ENCODE results near the gene SHISA5. TPM values are rescaled to one million over a fixed set of nuclear protein-coding genes. Genes with fewer than 3 reads are reported as not detected.
"Not testable (repeated sequence)": the region's sequence is repeated elsewhere in the genome, so short reads cannot be mapped to it uniquely, and the experiment has no call there.

SHISA5 gene
- polyA plus RNA-seq, 3 donors = 147 to 266 (median 242) TPM

- Mint-ChIP-seq H3K4me1 (peaks cover 69% of the 10 kb centered on the region), H3K27me3 (ENCODE audit: low read depth in 3 of 3) (peaks cover 0 to 2% (median 0%) of the 10 kb centered on the region in 3 donors), H3K27ac (peak overlapping the region; percentile 83 to 91 (median 89)), H3K4me3 (no peak overlapping the region), H3K36me3 (peaks cover 41 to 68% of the 10 kb centered on the region in 2 donors), H3K9me3 (peaks cover 3 to 21% (median 6%) of the 10 kb centered on the region in 7 donors)
- TF ChIP-seq, protein P1, sequence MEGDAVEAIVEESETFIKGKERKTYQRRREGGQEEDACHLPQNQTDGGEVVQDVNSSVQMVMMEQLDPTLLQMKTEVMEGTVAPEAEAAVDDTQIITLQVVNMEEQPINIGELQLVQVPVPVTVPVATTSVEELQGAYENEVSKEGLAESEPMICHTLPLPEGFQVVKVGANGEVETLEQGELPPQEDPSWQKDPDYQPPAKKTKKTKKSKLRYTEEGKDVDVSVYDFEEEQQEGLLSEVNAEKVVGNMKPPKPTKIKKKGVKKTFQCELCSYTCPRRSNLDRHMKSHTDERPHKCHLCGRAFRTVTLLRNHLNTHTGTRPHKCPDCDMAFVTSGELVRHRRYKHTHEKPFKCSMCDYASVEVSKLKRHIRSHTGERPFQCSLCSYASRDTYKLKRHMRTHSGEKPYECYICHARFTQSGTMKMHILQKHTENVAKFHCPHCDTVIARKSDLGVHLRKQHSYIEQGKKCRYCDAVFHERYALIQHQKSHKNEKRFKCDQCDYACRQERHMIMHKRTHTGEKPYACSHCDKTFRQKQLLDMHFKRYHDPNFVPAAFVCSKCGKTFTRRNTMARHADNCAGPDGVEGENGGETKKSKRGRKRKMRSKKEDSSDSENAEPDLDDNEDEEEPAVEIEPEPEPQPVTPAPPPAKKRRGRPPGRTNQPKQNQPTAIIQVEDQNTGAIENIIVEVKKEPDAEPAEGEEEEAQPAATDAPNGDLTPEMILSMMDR (IDR thresholded peaks at IDR 0.05) = no peak
- peak overlapping the region; percentile 54 to 78 for H3K27ac ChIP-seq (ENCODE audit: low read depth in 1 of 2, low read length in 2 of 2)
- DNase-seq = peak; percentile 69 to 82 (median 70)
- no peaks in the 10 kb centered on the region for H3K9me3 ChIP-seq (replicated peaks in 1 of 2; ENCODE audit: control insufficient read depth in 1 of 2, insufficient read depth in 1 of 2, low read length in 2 of 2)
- H3K4me2 ChIP-seq (replicated peaks; ENCODE audit: extremely low read depth, low read length, poor library complexity, severe bottlenecking) = no peak overlapping the region
- H4K20me1 ChIP-seq (ENCODE audit: insufficient read depth, low read length) = no peaks in the 10 kb centered on the region
- H3K36me3 ChIP-seq (replicated peaks in 1 of 2; ENCODE audit: control insufficient read depth in 1 of 2, insufficient read depth in 2 of 2, low read length in 2 of 2) = peaks cover 27 to 48% of the 10 kb centered on the region in 2 donors
- no peak overlapping the region for H3K9ac ChIP-seq (ENCODE audit: insufficient read depth, low read length, poor library complexity, severe bottlenecking)
- intact Hi-C loops (cut with micrococcal nuclease) = no loop called here
- WGBS (ENCODE audit: insufficient coverage) = no CpG with 5 or more reads among the region's 6 CpGs
- peaks cover 10% of the 10 kb centered on the region for H3K79me2 ChIP-seq (ENCODE audit: insufficient read depth, low read length)
- peak overlapping the region in 1 of 3 experiments; percentile 29 for H3K4me3 ChIP-seq (replicated peaks in 1 of 3; ENCODE audit: low read depth in 2 of 3, low read length in 3 of 3)
- no peak overlapping the region for H2AFZ ChIP-seq (ENCODE audit: insufficient read depth, low read depth, low read length, poor library complexity, severe bottlenecking)
- H3K27me3 ChIP-seq (ENCODE audit: control insufficient read depth in 2 of 2, insufficient read depth in 2 of 2, low read length in 2 of 2) = no peaks in the 10 kb centered on the region
- H3K4me1 ChIP-seq (ENCODE audit: control insufficient read depth in 1 of 2, insufficient read depth in 2 of 2, low read length in 2 of 2) = peaks cover 64 to 75% of the 10 kb centered on the region in 2 donors
These were observed 28.4 kb upstream of the SHISA5 start for GRCh38 chr3:48532271-48532976.

- H3K36me3 Mint-ChIP-seq = peaks cover 31 to 65% of the 10 kb centered on the region in 2 donors
These were observed 26.7 kb upstream of the SHISA5 start for GRCh38 chr3:48530701-48531100.

More at GRCh38 chr3:48530701-48531100, 26.7 kb upstream of the SHISA5 start:
- H3K27me3 ChIP-seq (ENCODE audit: control insufficient read depth in 2 of 2, insufficient read depth in 2 of 2, low read length in 2 of 2); H3K4me3 ChIP-seq (replicated peaks in 1 of 3; ENCODE audit: low read depth in 2 of 3, low read length in 3 of 3); DNase-seq; intact Hi-C loops (cut with micrococcal nuclease); H3K9ac ChIP-seq (ENCODE audit: insufficient read depth, low read length, poor library complexity, severe bottlenecking); H2AFZ ChIP-seq (ENCODE audit: insufficient read depth, low read depth, low read length, poor library complexity, severe bottlenecking); H3K4me2 ChIP-seq (replicated peaks; ENCODE audit: extremely low read depth, low read length, poor library complexity, severe bottlenecking); H4K20me1 ChIP-seq (ENCODE audit: insufficient read depth, low read length); H3K27ac ChIP-seq (ENCODE audit: low read depth in 1 of 2, low read length in 2 of 2); H3K9me3 ChIP-seq (replicated peaks in 1 of 2; ENCODE audit: control insufficient read depth in 1 of 2, insufficient read depth in 1 of 2, low read length in 2 of 2); H3K27me3 Mint-ChIP-seq (ENCODE audit: low read depth in 3 of 3); H3K79me2 ChIP-seq (ENCODE audit: insufficient read depth, low read length); H3K4me3 Mint-ChIP-seq: not testable (repeated sequence)
- H3K4me1 ChIP-seq (ENCODE audit: control insufficient read depth in 1 of 2, insufficient read depth in 2 of 2, low read length in 2 of 2) = peaks cover 78 to 92% of the 10 kb centered on the region in 2 donors
- H3K36me3 ChIP-seq (replicated peaks in 1 of 2; ENCODE audit: control insufficient read depth in 1 of 2, insufficient read depth in 2 of 2, low read length in 2 of 2) = peaks cover 10 to 30% of the 10 kb centered on the region in 2 donors
- H3K9me3 Mint-ChIP-seq = peaks cover 3 to 21% (median 6%) of the 10 kb centered on the region in 7 donors
- WGBS (ENCODE audit: insufficient coverage) = 90% methylated on average over 3 of the region's 4 CpGs
- peaks cover 81% of the 10 kb centered on the region for H3K4me1 Mint-ChIP-seq
- H3K27ac Mint-ChIP-seq = peak overlapping the region in 5 of 7 donors; percentile 48 to 79 (median 69)

Measured in CD14-positive monocyte (primary cell).